22Rv1 (cell line): ENCODE data around the gene CNTNAP2.

Experiments
- CTCF ChIP-seq: fragments of 450-650 bp; IDR thresholded peaks from 2 replicates; pipeline ENCODE4 v1.5.1; 2017; ENCODE audit warnings: mild to moderate bottlenecking
- ZFX ChIP-seq: fragments of 450-650 bp; IDR thresholded peaks from 2 replicates; pipeline ENCODE4 v1.6.1; 2017; ENCODE audit warnings: antibody characterized with exemption, borderline replicate concordance

- no peak for TF ChIP-seq CTCF
- no peak for TF ChIP-seq ZFX
Observed at GRCh38 chr7:148187471-148187870, 2070.9 kb downstream of the CNTNAP2 start.
